GM13976 (cell line): ENCODE measurements around the gene ACAD10.
"Not testable (repeated sequence)": the region's sequence is repeated elsewhere in the genome, so short reads cannot be mapped to it uniquely, and the experiment has no call there.

Experiments
- DNase-seq: peaks from one replicate; pipeline ENCODE4 v3.0.0; 2012; ENCODE audit warnings: low spot score
- in situ Hi-C: fragments of 300-500 bp; cut with MboI; formaldehyde crosslinking; loops from one replicate; pipeline ENCODE4 v1.12.0; 2022; ENCODE audit warnings: low sequenced_read_pairs, mixed read lengths, inconsistent platforms; ENCODE audit not compliant: unreplicated experiment
- TF ChIP-seq, protein P1 (sequence below): IDR thresholded peaks from 2 replicates; pipeline ENCODE4 v1.5.1; 2012; ENCODE audit warnings: borderline replicate concordance, mild to moderate bottlenecking; ENCODE audit not compliant: insufficient read depth; ENCODE audit errors: extremely low read depth, missing control alignments, control extremely low read depth

The ACAD10 gene

DNA sequence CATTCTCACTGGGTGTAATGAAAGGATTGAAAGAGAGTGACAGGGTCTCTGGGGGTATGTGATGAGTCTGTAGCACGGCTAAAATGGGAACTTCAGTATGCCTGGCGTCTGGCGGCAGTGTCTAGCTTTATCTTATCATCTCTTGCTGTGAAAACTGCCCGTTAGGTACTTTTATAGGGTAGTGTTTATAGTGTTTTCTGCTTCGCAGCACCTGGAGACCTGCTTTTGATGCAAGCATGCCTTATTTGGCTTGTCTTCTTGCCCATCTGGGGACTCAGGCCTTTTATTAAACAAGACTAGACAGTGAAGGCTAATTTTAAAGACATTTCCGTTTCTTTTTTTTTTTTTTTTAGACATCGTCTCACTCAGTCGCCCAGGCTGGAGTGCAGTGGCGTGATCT, 44.6 kb downstream of the ACAD10 start:
- in situ Hi-C loops, result no loop called here
- TF ChIP-seq, protein P1, sequence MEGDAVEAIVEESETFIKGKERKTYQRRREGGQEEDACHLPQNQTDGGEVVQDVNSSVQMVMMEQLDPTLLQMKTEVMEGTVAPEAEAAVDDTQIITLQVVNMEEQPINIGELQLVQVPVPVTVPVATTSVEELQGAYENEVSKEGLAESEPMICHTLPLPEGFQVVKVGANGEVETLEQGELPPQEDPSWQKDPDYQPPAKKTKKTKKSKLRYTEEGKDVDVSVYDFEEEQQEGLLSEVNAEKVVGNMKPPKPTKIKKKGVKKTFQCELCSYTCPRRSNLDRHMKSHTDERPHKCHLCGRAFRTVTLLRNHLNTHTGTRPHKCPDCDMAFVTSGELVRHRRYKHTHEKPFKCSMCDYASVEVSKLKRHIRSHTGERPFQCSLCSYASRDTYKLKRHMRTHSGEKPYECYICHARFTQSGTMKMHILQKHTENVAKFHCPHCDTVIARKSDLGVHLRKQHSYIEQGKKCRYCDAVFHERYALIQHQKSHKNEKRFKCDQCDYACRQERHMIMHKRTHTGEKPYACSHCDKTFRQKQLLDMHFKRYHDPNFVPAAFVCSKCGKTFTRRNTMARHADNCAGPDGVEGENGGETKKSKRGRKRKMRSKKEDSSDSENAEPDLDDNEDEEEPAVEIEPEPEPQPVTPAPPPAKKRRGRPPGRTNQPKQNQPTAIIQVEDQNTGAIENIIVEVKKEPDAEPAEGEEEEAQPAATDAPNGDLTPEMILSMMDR, result no peak
- no peak for DNase-seq

- no peak for DNase-seq
- TF ChIP-seq, protein P1, result no peak
- in situ Hi-C loops, result no loop called here
Observed at GRCh38 chr12:111732786-111733185, 46.9 kb downstream of the ACAD10 start.

DNA sequence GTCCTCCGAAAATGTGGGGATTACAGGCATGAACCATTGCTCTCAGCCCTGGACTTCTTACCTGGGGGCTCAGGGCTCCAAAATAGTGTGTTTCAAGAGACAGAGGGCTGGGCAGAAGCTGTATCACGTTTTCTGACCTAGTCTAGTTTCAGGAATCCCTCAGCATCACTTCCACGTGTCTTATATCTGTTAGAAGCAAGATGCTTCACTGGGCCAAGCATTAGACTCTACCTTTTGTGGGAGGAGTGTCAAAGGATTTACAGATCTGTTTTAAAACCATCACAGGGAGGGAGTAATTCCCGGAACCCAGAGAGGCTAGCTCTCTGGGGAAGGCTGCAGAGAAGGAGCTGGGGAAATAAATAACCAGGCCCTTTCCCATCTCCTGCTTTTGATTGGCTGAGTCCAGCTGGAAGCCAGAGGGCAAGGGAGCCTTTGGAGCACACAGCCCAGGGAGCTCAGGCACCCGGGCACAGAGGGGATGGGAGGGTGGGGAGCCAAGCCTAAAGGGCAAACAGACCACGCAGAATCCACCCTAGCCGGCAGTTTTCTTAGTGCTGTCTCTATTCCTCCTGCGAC, 47.6 kb downstream of the ACAD10 start:
- in situ Hi-C loops, result no loop called here
- DNase-seq, result no peak
- TF ChIP-seq, protein P1, result no peak

DNA sequence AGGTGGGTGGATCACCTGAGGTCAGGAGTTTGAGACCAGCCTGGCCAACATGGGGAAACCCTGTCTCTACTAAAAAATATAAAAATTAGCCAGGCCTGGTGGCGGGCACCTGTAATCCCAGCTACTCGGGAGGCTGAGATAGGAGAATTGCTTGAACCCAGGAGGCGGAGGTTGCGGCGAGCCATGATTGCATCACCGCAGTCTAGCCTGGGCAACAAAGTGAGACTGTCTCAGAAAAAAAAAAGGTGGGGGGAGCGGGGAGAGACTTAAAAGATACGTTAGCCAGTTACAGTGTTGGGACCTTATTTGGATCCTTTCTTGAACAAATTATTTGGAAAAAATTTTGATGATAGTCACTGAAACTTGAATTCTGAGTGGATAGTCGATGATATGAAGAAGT, 53.7 kb downstream of the ACAD10 start:
- DNase-seq, in situ Hi-C loops: not testable (repeated sequence)

DNA sequence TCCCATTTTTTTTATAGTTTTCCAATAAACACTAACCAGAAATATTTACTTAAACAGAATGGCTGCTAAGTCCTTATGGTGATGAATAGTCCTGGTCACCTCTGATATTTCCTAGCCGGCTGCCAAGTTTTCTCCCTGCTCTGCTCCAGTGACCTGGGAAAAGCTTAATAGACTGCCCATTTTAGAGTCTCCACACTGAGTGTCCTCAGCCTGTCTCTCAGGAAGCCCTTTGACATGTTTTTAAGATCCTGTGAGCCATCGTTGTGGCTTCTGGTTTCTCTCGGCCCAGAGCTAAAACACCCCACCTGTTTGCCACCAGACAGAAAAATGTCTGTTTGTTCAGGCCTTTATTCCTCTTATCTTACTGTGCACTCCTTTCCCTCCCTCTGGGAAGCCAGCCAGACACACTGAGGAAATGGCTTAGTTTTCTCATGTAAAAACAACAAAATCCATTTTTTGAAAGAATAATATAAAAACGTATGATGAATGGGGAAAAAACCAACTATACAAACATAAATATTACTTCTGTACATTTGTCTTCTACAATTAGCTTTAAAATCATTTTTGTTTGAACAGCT, 55.5 kb downstream of the ACAD10 start:
- DNase-seq, result no peak
- in situ Hi-C loops, result no loop called here
- TF ChIP-seq, protein P1, result no peak

GRCh38 chr12:111745211-111745610, 59.4 kb downstream of the ACAD10 start:
- no peak for DNase-seq
- in situ Hi-C loops, result no loop called here
- TF ChIP-seq, protein P1, result no peak

DNA sequence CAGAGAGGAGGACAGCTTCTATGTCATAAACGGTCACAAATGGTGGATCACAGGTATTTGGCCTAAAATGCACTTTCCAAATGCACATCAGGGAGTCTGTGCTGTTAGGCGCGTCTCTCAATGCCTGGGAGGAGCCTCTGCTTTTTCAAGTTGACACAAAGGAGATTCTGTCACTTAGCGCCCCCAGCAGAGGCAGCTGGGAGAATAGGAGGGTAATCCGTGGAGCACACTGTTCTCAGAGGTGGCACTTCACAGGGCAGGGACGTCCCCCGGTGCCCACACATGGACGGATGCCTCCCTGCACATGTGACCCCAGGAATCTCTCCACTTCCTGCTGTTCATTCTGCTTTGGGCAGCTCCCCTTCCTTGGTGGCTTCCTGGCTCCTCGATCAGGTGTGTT, 61.5 kb downstream of the ACAD10 start:
- no peak for DNase-seq
- in situ Hi-C loops, result no loop called here
- TF ChIP-seq, protein P1, result no peak
